ENCODE measurements around the gene TPM3. TPM values are rescaled to one million over a fixed set of nuclear protein-coding genes. Genes with fewer than 3 reads are reported as not detected.

The TPM3 gene
- total and polyA plus RNA-seq, 9 of the 15 experiments (the other 6 are each of a cell fraction or from before 2014, with no cell fraction given) = 202 to 604 (median 421) TPM

DNA sequence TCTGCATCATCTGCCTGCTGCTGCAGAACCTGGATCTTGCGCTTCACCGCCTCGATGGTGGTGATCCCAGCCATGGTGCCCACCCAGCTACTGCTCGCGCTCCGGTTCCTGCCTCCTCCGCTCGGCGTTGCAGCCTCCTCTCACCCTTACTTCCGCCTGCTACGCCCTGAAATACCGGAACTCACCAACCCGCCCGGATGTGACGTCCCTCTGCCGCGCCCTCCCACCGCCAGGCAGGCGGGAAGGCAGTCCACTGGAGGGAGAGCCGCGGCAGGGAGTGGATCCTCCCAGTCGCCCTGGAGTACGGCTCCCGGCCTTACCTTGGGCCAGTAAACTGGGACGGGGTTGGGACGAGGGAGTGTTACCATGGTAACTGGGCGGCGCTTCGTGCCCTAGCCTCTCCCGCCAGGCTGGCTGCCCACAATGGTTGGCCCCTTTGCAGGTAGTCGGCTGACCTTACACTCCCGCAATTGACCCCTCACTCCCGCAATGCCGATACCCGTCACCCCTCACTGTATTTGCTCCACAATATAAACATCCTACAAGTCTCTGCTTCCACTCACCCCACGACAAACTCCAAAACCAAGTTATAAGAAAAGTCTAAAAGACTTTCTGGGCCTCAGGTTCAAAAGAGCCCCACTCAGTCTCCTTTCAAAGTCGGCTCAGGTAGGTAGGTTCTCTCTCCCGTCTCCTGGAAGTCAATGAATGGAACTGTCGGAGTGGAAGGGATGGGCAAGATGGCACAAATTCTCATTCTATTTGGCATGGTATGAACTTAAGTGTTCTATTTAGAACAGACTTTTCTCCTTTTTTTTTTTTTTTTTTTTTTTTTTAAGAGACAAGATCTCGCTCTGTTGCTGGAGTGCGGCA lies 8.6 kb downstream of the TPM3 start (continued):
- TF ChIP-seq, protein P1, sequence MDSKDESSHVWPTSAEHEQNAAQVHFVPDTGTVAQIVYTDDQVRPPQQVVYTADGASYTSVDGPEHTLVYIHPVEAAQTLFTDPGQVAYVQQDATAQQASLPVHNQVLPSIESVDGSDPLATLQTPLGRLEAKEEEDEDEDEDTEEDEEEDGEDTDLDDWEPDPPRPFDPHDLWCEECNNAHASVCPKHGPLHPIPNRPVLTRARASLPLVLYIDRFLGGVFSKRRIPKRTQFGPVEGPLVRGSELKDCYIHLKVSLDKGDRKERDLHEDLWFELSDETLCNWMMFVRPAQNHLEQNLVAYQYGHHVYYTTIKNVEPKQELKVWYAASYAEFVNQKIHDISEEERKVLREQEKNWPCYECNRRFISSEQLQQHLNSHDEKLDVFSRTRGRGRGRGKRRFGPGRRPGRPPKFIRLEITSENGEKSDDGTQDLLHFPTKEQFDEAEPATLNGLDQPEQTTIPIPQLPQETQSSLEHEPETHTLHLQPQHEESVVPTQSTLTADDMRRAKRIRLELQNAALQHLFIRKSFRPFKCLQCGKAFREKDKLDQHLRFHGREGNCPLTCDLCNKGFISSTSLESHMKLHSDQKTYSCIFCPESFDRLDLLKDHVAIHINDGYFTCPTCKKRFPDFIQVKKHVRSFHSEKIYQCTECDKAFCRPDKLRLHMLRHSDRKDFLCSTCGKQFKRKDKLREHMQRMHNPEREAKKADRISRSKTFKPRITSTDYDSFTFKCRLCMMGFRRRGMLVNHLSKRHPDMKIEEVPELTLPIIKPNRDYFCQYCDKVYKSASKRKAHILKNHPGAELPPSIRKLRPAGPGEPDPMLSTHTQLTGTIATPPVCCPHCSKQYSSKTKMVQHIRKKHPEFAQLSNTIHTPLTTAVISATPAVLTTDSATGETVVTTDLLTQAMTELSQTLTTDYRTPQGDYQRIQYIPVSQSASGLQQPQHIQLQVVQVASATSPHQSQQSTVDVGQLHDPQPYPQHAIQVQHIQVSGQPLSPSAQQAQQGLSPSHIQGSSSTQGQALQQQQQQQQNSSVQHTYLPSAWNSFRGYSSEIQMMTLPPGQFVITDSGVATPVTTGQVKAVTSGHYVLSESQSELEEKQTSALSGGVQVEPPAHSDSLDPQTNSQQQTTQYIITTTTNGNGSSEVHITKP (IDR thresholded peaks at IDR 0.05; ENCODE audit: partially characterized antibody) = peak; percentile 92
- TF ChIP-seq MEF2D (tag; conservative IDR thresholded peaks at IDR 0.05; ENCODE audit: low read depth) (no peak), XRCC5 (IDR thresholded peaks at IDR 0.05; ENCODE audit: low read depth, low read length) (0 out of 2 replicates have a peak, but pooled peaks have one; percentile 75), PPARD (CRISPR knock-in tag; IDR thresholded peaks at IDR 0.05) (no peak)
- TF ChIP-seq, protein P2, sequence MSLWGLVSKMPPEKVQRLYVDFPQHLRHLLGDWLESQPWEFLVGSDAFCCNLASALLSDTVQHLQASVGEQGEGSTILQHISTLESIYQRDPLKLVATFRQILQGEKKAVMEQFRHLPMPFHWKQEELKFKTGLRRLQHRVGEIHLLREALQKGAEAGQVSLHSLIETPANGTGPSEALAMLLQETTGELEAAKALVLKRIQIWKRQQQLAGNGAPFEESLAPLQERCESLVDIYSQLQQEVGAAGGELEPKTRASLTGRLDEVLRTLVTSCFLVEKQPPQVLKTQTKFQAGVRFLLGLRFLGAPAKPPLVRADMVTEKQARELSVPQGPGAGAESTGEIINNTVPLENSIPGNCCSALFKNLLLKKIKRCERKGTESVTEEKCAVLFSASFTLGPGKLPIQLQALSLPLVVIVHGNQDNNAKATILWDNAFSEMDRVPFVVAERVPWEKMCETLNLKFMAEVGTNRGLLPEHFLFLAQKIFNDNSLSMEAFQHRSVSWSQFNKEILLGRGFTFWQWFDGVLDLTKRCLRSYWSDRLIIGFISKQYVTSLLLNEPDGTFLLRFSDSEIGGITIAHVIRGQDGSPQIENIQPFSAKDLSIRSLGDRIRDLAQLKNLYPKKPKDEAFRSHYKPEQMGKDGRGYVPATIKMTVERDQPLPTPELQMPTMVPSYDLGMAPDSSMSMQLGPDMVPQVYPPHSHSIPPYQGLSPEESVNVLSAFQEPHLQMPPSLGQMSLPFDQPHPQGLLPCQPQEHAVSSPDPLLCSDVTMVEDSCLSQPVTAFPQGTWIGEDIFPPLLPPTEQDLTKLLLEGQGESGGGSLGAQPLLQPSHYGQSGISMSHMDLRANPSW (CRISPR knock-in tag; IDR thresholded peaks at IDR 0.05) = 0 out of 2 replicates have a peak, but pooled peaks have one; percentile 40

Data from K562 (cell line).